Measurements from ENCODE around the gene LOXL4.
A peak's percentile ranks its signal among the peaks of the same experiment; 100 is the strongest.

The LOXL4 gene

DNA sequence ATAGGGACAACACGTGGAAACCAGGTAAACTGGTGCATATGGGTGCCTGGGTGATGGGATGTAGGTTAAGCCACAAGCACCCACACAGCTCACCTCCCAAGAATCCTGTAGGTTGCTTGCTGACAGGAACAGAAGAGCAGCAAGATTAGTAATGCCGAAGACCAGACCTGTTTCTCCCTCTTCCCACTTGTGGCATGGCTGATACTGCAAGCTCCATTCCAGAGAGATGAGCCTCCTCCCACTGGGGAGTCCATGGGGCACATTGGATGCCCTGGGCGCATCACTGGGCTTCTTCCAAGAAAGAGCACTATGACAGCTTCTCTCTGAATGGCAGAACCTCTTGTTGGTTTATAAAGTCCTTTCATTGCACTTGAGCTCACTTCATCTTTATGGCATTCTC lies 44.4 kb upstream of the LOXL4 start:
- H4K20me1 ChIP-seq (ENCODE audit: insufficient read depth, low read length): no peaks in the 10 kb centered on the region
- no peak overlapping the region for H3K4me2 ChIP-seq (ENCODE audit: insufficient read depth, low read length)
- TF ChIP-seq EZH2 (IDR thresholded peaks at IDR 0.05; ENCODE audit: borderline replicate concordance, low read depth, low read length, severe bottlenecking): no peak
- TF ChIP-seq, protein P1, sequence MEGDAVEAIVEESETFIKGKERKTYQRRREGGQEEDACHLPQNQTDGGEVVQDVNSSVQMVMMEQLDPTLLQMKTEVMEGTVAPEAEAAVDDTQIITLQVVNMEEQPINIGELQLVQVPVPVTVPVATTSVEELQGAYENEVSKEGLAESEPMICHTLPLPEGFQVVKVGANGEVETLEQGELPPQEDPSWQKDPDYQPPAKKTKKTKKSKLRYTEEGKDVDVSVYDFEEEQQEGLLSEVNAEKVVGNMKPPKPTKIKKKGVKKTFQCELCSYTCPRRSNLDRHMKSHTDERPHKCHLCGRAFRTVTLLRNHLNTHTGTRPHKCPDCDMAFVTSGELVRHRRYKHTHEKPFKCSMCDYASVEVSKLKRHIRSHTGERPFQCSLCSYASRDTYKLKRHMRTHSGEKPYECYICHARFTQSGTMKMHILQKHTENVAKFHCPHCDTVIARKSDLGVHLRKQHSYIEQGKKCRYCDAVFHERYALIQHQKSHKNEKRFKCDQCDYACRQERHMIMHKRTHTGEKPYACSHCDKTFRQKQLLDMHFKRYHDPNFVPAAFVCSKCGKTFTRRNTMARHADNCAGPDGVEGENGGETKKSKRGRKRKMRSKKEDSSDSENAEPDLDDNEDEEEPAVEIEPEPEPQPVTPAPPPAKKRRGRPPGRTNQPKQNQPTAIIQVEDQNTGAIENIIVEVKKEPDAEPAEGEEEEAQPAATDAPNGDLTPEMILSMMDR (IDR thresholded peaks at IDR 0.05; ENCODE audit: borderline replicate concordance, extremely low read depth, low read length, poor library complexity, severe bottlenecking): no peak
- H3K9ac ChIP-seq (ENCODE audit: low read depth, low read length): no peak overlapping the region
- H3K36me3 ChIP-seq (ENCODE audit: insufficient read depth, low read length): no peaks in the 10 kb centered on the region
- peaks cover 29% of the 10 kb centered on the region for H3K27me3 ChIP-seq (ENCODE audit: insufficient read depth, low read length, poor library complexity)
- ATAC-seq (ENCODE audit: insufficient read depth, low read depth): no peak
- no peak overlapping the region for H3K4me3 ChIP-seq (ENCODE audit: low read depth in 1 of 2, low read length in 2 of 2)
- DNase-seq: no peak
- H2AFZ ChIP-seq (ENCODE audit: low read depth, low read length): no peak overlapping the region
- H3K27ac ChIP-seq (ENCODE audit: low read length): no peak overlapping the region
- no peaks in the 10 kb centered on the region for H3K4me1 ChIP-seq (ENCODE audit: insufficient read depth, low read length)
- no peaks in the 10 kb centered on the region for H3K79me2 ChIP-seq (ENCODE audit: insufficient read depth, low read length)
- H3K9me3 ChIP-seq (ENCODE audit: insufficient read depth, low read length, severe bottlenecking): no peaks in the 10 kb centered on the region

DNA sequence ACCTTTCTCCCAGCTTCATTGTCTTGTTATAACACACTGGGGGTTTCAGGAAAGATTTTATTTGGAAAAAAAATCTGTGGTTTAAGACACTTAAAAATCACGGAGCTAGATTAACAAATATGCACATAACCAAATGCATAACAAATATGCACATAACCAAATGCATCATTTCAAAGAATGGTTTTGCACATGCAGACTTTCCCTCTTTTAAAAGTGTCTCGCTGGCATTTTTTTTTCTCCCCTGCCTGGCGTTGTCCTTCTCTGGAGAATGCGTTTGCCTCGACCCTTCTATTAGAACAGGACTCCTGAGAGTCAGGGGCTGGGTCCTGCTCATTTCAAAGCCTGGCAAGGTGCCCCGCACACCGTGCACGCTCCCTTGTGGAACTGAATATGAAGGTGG lies 42.7 kb upstream of the LOXL4 start:
- Histone ChIP-seq H4K20me1 (ENCODE audit: insufficient read depth, low read length) (no peaks in the 10 kb centered on the region), H3K27ac (ENCODE audit: low read length) (no peak overlapping the region), H3K27me3 (ENCODE audit: insufficient read depth, low read length, poor library complexity) (peaks cover 25% of the 10 kb centered on the region), H3K4me3 (ENCODE audit: low read depth in 1 of 2, low read length in 2 of 2) (no peak overlapping the region), H3K4me2 (ENCODE audit: insufficient read depth, low read length) (no peak overlapping the region), H3K9ac (ENCODE audit: low read depth, low read length) (no peak overlapping the region), H3K4me1 (ENCODE audit: insufficient read depth, low read length) (no peaks in the 10 kb centered on the region), H2AFZ (ENCODE audit: low read depth, low read length) (no peak overlapping the region), H3K79me2 (ENCODE audit: insufficient read depth, low read length) (no peaks in the 10 kb centered on the region), H3K9me3 (ENCODE audit: insufficient read depth, low read length, severe bottlenecking) (no peaks in the 10 kb centered on the region), H3K36me3 (ENCODE audit: insufficient read depth, low read length) (no peaks in the 10 kb centered on the region)
- TF ChIP-seq, protein P1 (IDR thresholded peaks at IDR 0.05; ENCODE audit: borderline replicate concordance, extremely low read depth, low read length, poor library complexity, severe bottlenecking): no peak
- no peak for TF ChIP-seq EZH2 (IDR thresholded peaks at IDR 0.05; ENCODE audit: borderline replicate concordance, low read depth, low read length, severe bottlenecking)
- no peak for ATAC-seq (ENCODE audit: insufficient read depth, low read depth)
- DNase-seq: no peak

DNA sequence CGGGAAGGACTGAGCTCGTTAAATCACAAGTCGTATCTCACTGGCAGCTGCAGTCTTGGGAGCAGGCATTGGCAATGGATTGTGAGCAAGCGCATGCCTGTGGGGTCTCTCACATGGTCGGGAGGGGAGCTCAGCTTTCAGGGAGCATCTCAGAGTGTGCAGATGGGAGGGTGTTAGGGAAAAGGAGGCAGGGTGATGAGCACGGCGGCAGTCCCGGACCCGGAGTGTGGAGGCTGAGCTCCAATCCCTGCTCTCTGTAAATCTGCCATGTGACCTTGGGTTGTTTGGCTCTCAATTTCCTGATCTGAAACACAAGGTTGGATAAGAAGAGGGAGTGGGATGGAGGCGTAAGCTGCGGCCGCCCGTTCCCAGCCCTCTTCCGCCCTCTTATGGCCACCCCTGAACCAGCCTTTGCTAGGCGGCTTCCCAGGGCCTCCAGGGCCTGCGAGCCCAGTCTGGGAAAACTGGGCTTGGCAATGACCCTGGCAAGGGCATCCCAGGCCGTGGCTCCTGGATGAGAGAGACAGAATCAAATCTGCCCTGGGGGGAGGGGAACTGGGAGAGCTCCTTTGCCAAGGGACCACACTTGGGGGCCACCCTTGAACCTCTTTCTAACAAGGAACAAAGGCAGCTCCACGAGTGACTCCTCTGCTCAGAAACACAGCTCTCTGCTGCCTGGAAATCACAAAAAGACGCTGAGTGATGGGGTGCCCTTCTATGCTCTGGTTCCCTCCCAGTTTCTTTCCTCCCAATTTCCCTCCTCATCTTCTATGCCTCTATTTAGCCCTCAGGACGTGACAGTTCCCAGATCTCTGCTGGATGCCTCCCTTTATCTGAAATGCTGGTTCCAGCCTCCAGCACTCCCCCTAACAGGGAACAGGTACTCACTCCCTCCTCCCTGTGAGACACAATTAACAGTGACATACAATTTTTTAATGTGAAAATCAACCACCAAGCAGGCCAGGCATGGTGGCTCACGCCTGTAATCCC lies 41.7 kb upstream of the LOXL4 start:
- Histone ChIP-seq H3K4me2 (ENCODE audit: insufficient read depth, low read length) (no peak overlapping the region), H3K4me3 (ENCODE audit: low read depth in 1 of 2, low read length in 2 of 2) (no peak overlapping the region), H3K27ac (ENCODE audit: low read length) (no peak overlapping the region), H3K79me2 (ENCODE audit: insufficient read depth, low read length) (no peaks in the 10 kb centered on the region), H3K9ac (ENCODE audit: low read depth, low read length) (no peak overlapping the region), H3K36me3 (ENCODE audit: insufficient read depth, low read length) (no peaks in the 10 kb centered on the region), H3K27me3 (ENCODE audit: insufficient read depth, low read length, poor library complexity) (peaks cover 25% of the 10 kb centered on the region), H3K4me1 (ENCODE audit: insufficient read depth, low read length) (no peaks in the 10 kb centered on the region), H3K9me3 (ENCODE audit: insufficient read depth, low read length, severe bottlenecking) (no peaks in the 10 kb centered on the region), H2AFZ (ENCODE audit: low read depth, low read length) (no peak overlapping the region), H4K20me1 (ENCODE audit: insufficient read depth, low read length) (no peaks in the 10 kb centered on the region)
- ATAC-seq (ENCODE audit: insufficient read depth, low read depth): no peak
- peak; percentile 8 for DNase-seq
- TF ChIP-seq EZH2 (IDR thresholded peaks at IDR 0.05; ENCODE audit: borderline replicate concordance, low read depth, low read length, severe bottlenecking): no peak
- TF ChIP-seq, protein P1 (IDR thresholded peaks at IDR 0.05; ENCODE audit: borderline replicate concordance, extremely low read depth, low read length, poor library complexity, severe bottlenecking): peak; percentile 60

Measured in DND-41 (cell line).